Liver (tissue), 9 donors: ENCODE measurements around the gene MMP20. TPM values are rescaled to one million over a fixed set of nuclear protein-coding genes. Genes with fewer than 3 reads are reported as not detected.

ENCODE experiments used
- DNase-seq: peaks from one replicate; pipeline ENCODE4 v3.0.0-alpha.2; 2017; ENCODE audit warnings: low spot score
- H3K27ac ChIP-seq, 2 donors: one replicate each; pipeline ENCODE4 v1.7.0; 2013; ENCODE audit warnings: inconsistent platforms in 2 of 2, low read length in 2 of 2, control low read depth in 1 of 2, low read depth in 1 of 2, mild to moderate bottlenecking in 1 of 2
- H3K27me3 ChIP-seq, 4 donors: one replicate each; pipeline versions ENCODE4 v1.6.1 to v1.7.0; 2013; ENCODE audit warnings: low read length in 3 of 4, inconsistent platforms in 1 of 4, mild to moderate bottlenecking in 1 of 4, moderate library complexity in 1 of 4; ENCODE audit not compliant: control insufficient read depth in 4 of 4, insufficient read depth in 4 of 4
- H3K36me3 ChIP-seq, 4 donors: one replicate each; pipeline versions ENCODE4 v1.6.1 to v1.7.0; 2013; ENCODE audit warnings: low read length in 3 of 4, mild to moderate bottlenecking in 3 of 4, low read depth in 1 of 4, moderate library complexity in 1 of 4; ENCODE audit not compliant: control insufficient read depth in 4 of 4, insufficient read depth in 3 of 4
- H3K4me1 ChIP-seq, 4 donors: one replicate each; pipeline versions ENCODE4 v1.6.1 to v1.7.0; 2013; ENCODE audit warnings: low read length in 3 of 4, mild to moderate bottlenecking in 3 of 4, moderate library complexity in 1 of 4; ENCODE audit not compliant: control insufficient read depth in 4 of 4, insufficient read depth in 4 of 4
- H3K4me3 ChIP-seq, 3 donors: one replicate each; pipeline versions ENCODE4 v1.6.1 to v1.7.0; 2013; ENCODE audit warnings: low read length in 3 of 3, control low read depth in 1 of 3, low read depth in 1 of 3, mild to moderate bottlenecking in 1 of 3
- H3K9ac ChIP-seq, 2 donors: one replicate each; pipeline ENCODE4 v1.7.0; 2013; ENCODE audit warnings: low read length in 2 of 2, mild to moderate bottlenecking in 2 of 2, moderate library complexity in 2 of 2, control low read depth in 1 of 2, low read depth in 1 of 2
- H3K9me3 ChIP-seq, 4 donors: one replicate each; pipeline versions ENCODE4 v1.6.1 to v1.7.0; 2013; ENCODE audit warnings: low read length in 3 of 4; ENCODE audit not compliant: control insufficient read depth in 4 of 4
- EGR1 ChIP-seq, 2 donors: IDR thresholded peaks; 2 replicates each; pipeline ENCODE4 v1.6.1; 2016 to 2018; ENCODE audit warnings: antibody characterized with exemption in 2 of 2, low read depth in 2 of 2
- FOXA1 ChIP-seq: IDR thresholded peaks from 2 replicates; pipeline ENCODE4 v1.6.1; 2016; ENCODE audit warnings: antibody characterized with exemption
- GABPA ChIP-seq, 2 donors: IDR thresholded peaks in 1 of 2; conservative IDR thresholded peaks in 1 of 2; 2 replicates each; pipeline ENCODE4 v1.6.1; 2016; ENCODE audit warnings: antibody characterized with exemption in 2 of 2, mild to moderate bottlenecking in 1 of 2, moderate library complexity in 1 of 2
- HNF4A ChIP-seq, 2 donors: conservative IDR thresholded peaks; 2 replicates each; pipeline ENCODE4 v1.6.1; 2016; ENCODE audit warnings: antibody characterized with exemption in 2 of 2, mild to moderate bottlenecking in 2 of 2
- JUND ChIP-seq, 2 donors: IDR thresholded peaks; 2 replicates each; pipeline ENCODE4 v1.6.1; 2016; ENCODE audit warnings: antibody characterized with exemption in 2 of 2
- NR2F2 ChIP-seq: IDR thresholded peaks from 2 replicates; pipeline ENCODE4 v1.6.1; 2016; ENCODE audit warnings: antibody characterized with exemption
- RAD21 ChIP-seq, 2 donors: IDR thresholded peaks; 2 replicates each; pipeline ENCODE4 v1.6.1; 2016; ENCODE audit warnings: antibody characterized with exemption in 2 of 2, mild to moderate bottlenecking in 2 of 2
- SP1 ChIP-seq: IDR thresholded peaks from 2 replicates; pipeline ENCODE4 v1.6.1; 2018; ENCODE audit warnings: antibody characterized with exemption, mild to moderate bottlenecking
- TAF1 ChIP-seq: conservative IDR thresholded peaks from 2 replicates; pipeline ENCODE4 v1.6.1; 2016; ENCODE audit warnings: antibody characterized with exemption, mild to moderate bottlenecking
- YY1 ChIP-seq: IDR thresholded peaks from 2 replicates; pipeline ENCODE4 v1.6.1; 2016; ENCODE audit warnings: antibody characterized with exemption, mild to moderate bottlenecking
- WGBS: extraction: QIAGEN DNeasy Blood & Tissue Kit; methylation state at CpG from one replicate; pipeline ENCODE4 v1.1.7; 2013; 5-methylcytosine and 5-hydroxymethylcytosine counted together
- polyA plus RNA-seq, 2 donors: library from polyadenylated mRNA; stranded (reverse) in 1 of 2; unstranded in 1 of 2; fragments of 200-250 nt in 1 of 2; fragments of >200 nt in 1 of 2; fragmentation: Nextera tagmentation in 1 of 2; extraction: Ambion mirVana in 1 of 2; gene quantifications; one replicate each; pipeline versions ENCODE4 v1.2.1 to v1.2.3, GENCODE V29; 2013 to 2015
- total RNA-seq, 2 donors: library from RNA; depleted of rRNA; stranded (reverse); fragments of >200 nt; gene quantifications; one replicate each; pipeline ENCODE4 v1.2.3, GENCODE V29; 2014
- TF ChIP-seq, protein P1 (sequence below): IDR thresholded peaks from 2 replicates; pipeline ENCODE4 v1.6.1; 2016; ENCODE audit warnings: antibody characterized with exemption
- TF ChIP-seq, protein P2 (sequence below): IDR thresholded peaks from 2 replicates; pipeline ENCODE4 v1.6.1; 2016; ENCODE audit warnings: antibody characterized with exemption
- TF ChIP-seq, protein P3 (sequence below): fragments of 150-350 bp; IDR thresholded peaks from 2 replicates; pipeline ENCODE4 v1.5.1; 2017; ENCODE audit warnings: improper control_type of control experiment, low read depth, low read length; ENCODE audit not compliant: missing input control
- TF ChIP-seq, protein P4 (sequence below): IDR thresholded peaks from 2 replicates; pipeline ENCODE4 v1.6.1; 2016; ENCODE audit warnings: antibody characterized with exemption
- donor health status: healthy.
- donor health status: healthy.
- donor health status: healthy.
- donor health status: healthy.
- donor health status: healthy.

The MMP20 gene
- total and polyA plus RNA-seq, 4 donors = not detected

DNA sequence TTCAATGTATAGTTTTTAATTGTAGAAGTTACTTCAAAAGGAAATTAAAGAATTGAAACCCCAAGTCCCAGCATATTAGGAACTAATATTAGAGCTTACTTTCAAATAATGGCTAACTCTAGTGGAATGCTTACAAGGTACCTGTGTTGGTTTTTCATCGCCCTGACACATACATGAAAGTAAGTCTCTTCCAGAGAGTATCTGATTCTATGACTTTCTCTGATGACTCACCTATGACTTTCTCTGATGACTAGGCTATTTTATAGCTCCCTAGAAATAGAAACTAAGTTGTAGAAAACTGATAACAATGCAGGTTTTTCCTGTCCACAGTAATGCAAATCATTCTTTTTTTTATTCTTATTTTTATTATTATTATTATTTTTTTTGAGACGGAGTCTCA, 61.0 kb downstream of the MMP20 start:
- H3K9me3 ChIP-seq = peaks cover 0 to 7% (median 2%) of the 10 kb centered on the region in 4 donors
- 86% methylated on average over 2 of the region's 2 CpGs for WGBS
- H3K27ac ChIP-seq = no peak overlapping the region
- no peak for DNase-seq
- TF ChIP-seq GABPA (IDR thresholded peaks at IDR 0.05 in 1 of 2, conservative IDR thresholded peaks at IDR 0.05 in 1 of 2) = no peak
- no peak for TF ChIP-seq HNF4A (conservative IDR thresholded peaks at IDR 0.05)
- TF ChIP-seq, protein P1, sequence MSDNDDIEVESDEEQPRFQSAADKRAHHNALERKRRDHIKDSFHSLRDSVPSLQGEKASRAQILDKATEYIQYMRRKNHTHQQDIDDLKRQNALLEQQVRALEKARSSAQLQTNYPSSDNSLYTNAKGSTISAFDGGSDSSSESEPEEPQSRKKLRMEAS = no peak
- H3K4me3 ChIP-seq = no peak overlapping the region
- no peaks in the 10 kb centered on the region for H3K27me3 ChIP-seq
- H3K4me1 ChIP-seq = no peaks in the 10 kb centered on the region
- no peak overlapping the region for H3K9ac ChIP-seq
- H3K36me3 ChIP-seq = no peaks in the 10 kb centered on the region

DNA sequence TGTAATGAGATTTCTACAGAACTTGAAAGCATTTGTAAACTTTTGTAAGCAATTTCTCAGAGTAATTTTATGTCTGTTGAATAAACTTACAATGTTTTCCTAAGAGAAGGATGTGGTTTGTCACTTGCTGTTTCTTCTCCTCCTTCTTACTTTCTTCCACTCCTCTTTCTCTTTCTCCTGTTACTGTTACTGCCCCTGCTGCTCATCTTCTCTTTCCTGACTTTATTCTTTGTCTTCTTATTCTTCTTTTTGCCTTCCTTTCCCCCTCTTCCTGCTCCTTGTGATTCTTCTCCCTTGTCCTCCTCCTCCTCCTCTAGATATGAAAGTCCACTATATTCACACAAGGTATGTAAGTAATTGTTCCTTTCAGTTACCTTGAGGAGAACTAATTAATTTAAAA, 63.5 kb downstream of the MMP20 start:
- Histone ChIP-seq H3K4me3 (no peak overlapping the region), H3K4me1 (no peaks in the 10 kb centered on the region), H3K36me3 (no peaks in the 10 kb centered on the region), H3K27me3 (no peaks in the 10 kb centered on the region), H3K9ac (no peak overlapping the region), H3K27ac (no peak overlapping the region), H3K9me3 (peaks cover 0 to 7% (median 2%) of the 10 kb centered on the region in 4 donors)
- DNase-seq = no peak
- no peak for TF ChIP-seq EGR1 (IDR thresholded peaks at IDR 0.05; ENCODE audit: low read depth in 2 of 2)
- TF ChIP-seq JUND (IDR thresholded peaks at IDR 0.05) = no peak

DNA sequence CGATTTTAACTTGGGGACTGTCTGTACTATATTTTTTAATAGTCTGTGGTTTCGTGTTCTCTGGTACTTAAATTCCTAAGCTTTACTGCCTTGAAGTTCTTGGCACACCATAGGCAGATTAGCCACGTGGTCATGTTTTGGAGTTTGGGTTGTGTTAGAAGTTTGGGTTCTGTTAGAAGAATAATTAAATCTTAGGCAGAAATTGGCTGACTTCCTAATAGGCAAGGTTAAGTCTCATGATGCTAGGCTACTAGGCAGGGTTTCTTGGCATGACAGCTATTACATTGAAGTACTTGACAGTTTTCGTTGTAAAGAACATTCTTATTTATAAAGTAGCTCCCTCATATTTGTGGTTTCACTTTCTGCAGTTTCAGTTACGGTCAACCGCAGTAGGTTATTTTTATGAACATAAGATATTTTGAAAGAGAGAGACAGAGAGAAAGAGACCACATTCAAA, 64.5 kb downstream of the MMP20 start:
- Histone ChIP-seq H3K27me3 (no peaks in the 10 kb centered on the region), H3K9me3 (no peaks in the 10 kb centered on the region), H3K9ac (no peak overlapping the region), H3K4me3 (no peak overlapping the region), H3K27ac (no peak overlapping the region), H3K4me1 (no peaks in the 10 kb centered on the region), H3K36me3 (no peaks in the 10 kb centered on the region)
- 60% methylated on average over 6 of the region's 6 CpGs for WGBS
- DNase-seq = no peak
- TF ChIP-seq FOXA1 (no peak), EGR1 (IDR thresholded peaks at IDR 0.05; ENCODE audit: low read depth in 2 of 2) (no peak), TAF1 (no peak), NR2F2 (no peak)
- TF ChIP-seq, protein P1 = no peak
- TF ChIP-seq, protein P2, sequence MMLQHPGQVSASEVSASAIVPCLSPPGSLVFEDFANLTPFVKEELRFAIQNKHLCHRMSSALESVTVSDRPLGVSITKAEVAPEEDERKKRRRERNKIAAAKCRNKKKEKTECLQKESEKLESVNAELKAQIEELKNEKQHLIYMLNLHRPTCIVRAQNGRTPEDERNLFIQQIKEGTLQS = no peak
- TF ChIP-seq, protein P3, sequence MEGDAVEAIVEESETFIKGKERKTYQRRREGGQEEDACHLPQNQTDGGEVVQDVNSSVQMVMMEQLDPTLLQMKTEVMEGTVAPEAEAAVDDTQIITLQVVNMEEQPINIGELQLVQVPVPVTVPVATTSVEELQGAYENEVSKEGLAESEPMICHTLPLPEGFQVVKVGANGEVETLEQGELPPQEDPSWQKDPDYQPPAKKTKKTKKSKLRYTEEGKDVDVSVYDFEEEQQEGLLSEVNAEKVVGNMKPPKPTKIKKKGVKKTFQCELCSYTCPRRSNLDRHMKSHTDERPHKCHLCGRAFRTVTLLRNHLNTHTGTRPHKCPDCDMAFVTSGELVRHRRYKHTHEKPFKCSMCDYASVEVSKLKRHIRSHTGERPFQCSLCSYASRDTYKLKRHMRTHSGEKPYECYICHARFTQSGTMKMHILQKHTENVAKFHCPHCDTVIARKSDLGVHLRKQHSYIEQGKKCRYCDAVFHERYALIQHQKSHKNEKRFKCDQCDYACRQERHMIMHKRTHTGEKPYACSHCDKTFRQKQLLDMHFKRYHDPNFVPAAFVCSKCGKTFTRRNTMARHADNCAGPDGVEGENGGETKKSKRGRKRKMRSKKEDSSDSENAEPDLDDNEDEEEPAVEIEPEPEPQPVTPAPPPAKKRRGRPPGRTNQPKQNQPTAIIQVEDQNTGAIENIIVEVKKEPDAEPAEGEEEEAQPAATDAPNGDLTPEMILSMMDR = no peak

DNA sequence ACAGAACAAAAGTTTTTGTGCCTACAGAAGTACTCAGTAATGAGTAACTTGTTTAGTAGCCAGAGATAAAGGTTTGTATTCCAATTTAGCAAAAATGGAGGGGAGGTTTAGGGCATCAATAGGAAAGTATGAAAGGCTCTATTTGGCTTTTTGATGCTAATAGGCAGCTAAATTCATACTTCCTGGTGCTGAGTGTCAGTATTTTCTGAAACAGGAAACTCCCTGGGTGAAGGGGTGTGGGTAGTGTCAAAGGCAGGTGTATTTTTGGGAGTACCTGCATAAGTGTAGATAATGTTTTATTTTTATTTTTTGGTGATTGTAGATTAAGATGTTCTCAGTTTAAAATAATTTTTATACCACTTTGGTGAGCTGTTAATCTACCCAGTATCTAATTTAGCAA, 65.3 kb downstream of the MMP20 start:
- Histone ChIP-seq H3K9me3 (no peaks in the 10 kb centered on the region), H3K9ac (no peak overlapping the region), H3K4me3 (no peak overlapping the region), H3K27ac (no peak overlapping the region), H3K36me3 (no peaks in the 10 kb centered on the region), H3K27me3 (no peaks in the 10 kb centered on the region), H3K4me1 (no peaks in the 10 kb centered on the region)
- no peak for DNase-seq
- TF ChIP-seq GABPA (IDR thresholded peaks at IDR 0.05 in 1 of 2, conservative IDR thresholded peaks at IDR 0.05 in 1 of 2) (no peak), TAF1 (no peak), SP1 (no peak), JUND (IDR thresholded peaks at IDR 0.05) (no peak), NR2F2 (no peak), YY1 (no peak), RAD21 (IDR thresholded peaks at IDR 0.05) (no peak)
- TF ChIP-seq, protein P3 = no peak
- TF ChIP-seq, protein P2 = no peak
- TF ChIP-seq, protein P4, sequence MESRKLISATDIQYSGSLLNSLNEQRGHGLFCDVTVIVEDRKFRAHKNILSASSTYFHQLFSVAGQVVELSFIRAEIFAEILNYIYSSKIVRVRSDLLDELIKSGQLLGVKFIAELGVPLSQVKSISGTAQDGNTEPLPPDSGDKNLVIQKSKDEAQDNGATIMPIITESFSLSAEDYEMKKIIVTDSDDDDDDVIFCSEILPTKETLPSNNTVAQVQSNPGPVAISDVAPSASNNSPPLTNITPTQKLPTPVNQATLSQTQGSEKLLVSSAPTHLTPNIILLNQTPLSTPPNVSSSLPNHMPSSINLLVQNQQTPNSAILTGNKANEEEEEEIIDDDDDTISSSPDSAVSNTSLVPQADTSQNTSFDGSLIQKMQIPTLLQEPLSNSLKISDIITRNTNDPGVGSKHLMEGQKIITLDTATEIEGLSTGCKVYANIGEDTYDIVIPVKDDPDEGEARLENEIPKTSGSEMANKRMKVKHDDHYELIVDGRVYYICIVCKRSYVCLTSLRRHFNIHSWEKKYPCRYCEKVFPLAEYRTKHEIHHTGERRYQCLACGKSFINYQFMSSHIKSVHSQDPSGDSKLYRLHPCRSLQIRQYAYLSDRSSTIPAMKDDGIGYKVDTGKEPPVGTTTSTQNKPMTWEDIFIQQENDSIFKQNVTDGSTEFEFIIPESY = no peak
